Breast epithelium (tissue), 3 donors: ENCODE results near the gene PPARG.

Experiments
- CTCF ChIP-seq, 3 donors: fragments of 450-650 bp; IDR thresholded peaks; one replicate each; pipeline ENCODE4 v1.5.1; 2016 to 2017; ENCODE audit warnings: antibody characterized with exemption in 3 of 3, mild to moderate bottlenecking in 3 of 3, moderate library complexity in 3 of 3
- POLR2A ChIP-seq: fragments of 450-650 bp; IDR thresholded peaks from one replicate; pipeline ENCODE4 v1.6.1; 2016; ENCODE audit warnings: antibody characterized with exemption, mild to moderate bottlenecking, moderate library complexity

GRCh38 chr3:12394569-12395271, 105.8 kb downstream of the PPARG start:
- no peak for TF ChIP-seq POLR2A
- TF ChIP-seq CTCF (IDR thresholded peaks at IDR 0.05) = no peak
